ENCODE measurements around the gene HID1.

HID1 gene

GRCh38 chr17:74972107-74972972, at the start of gene HID1:
Gene HID1, minus strand, starts transcription at chr17:74972759. Its CDS starts 103 bp downstream, at chr17:74972656.
- no peak for FAIRE-seq
- peak; percentile 93 for DNase-seq (ENCODE audit: insufficient read length, low spot score)
- TF ChIP-seq CTCF (IDR thresholded peaks at IDR 0.05; ENCODE audit: insufficient read depth, missing control alignments) = no peak

- no peak for FAIRE-seq
- DNase-seq (ENCODE audit: insufficient read length, low spot score) = no peak
- TF ChIP-seq CTCF (IDR thresholded peaks at IDR 0.05; ENCODE audit: insufficient read depth, missing control alignments) = no peak
Observed at GRCh38 chr17:75020331-75021110, 48.0 kb upstream of the HID1 start.

GRCh38 chr17:75019710-75020109, 47.2 kb upstream of the HID1 start:
- TF ChIP-seq CTCF (IDR thresholded peaks at IDR 0.05; ENCODE audit: insufficient read depth, missing control alignments) = no peak
- DNase-seq (ENCODE audit: insufficient read length, low spot score) = no peak
- FAIRE-seq = peak; percentile 89

GRCh38 chr17:75019146-75019545, 46.6 kb upstream of the HID1 start:
- FAIRE-seq (no peak), DNase-seq (ENCODE audit: insufficient read length, low spot score) (no peak)
- no peak for TF ChIP-seq CTCF (IDR thresholded peaks at IDR 0.05; ENCODE audit: insufficient read depth, missing control alignments)

GRCh38 chr17:75013092-75013559, 40.6 kb upstream of the HID1 start:
- DNase-seq (ENCODE audit: insufficient read length, low spot score) = peak; percentile 3
- no peak for FAIRE-seq
- no peak for TF ChIP-seq CTCF (IDR thresholded peaks at IDR 0.05; ENCODE audit: insufficient read depth, missing control alignments)

GRCh38 chr17:75012346-75013091, 40.0 kb upstream of the HID1 start, which contains the start of gene MRPL58:
Gene MRPL58, plus strand, starts transcription at chr17:75012670. Its CDS starts 17 bp downstream, at chr17:75012687.
- DNase-seq (ENCODE audit: insufficient read length, low spot score) = peak; percentile 44
- FAIRE-seq = no peak
- peak; percentile 31 for TF ChIP-seq CTCF (IDR thresholded peaks at IDR 0.05; ENCODE audit: insufficient read depth, missing control alignments)

All from D721Med (cell line).